CD4-positive, alpha-beta T cell treated with Interleukin-4 for 4 hours (primary cell): Measurements from ENCODE around the gene COX6B1.
A peak's percentile ranks its signal among the peaks of the same experiment; 100 is the strongest.
"Not testable (repeated sequence)": the region's sequence is repeated elsewhere in the genome, so short reads cannot be mapped to it uniquely, and the experiment has no call there.

Experiments used
- DNase-seq: peaks from one replicate; pipeline ENCODE4 v3.0.0-alpha.2; 2020

Gene COX6B1

GRCh38 chr19:35669566-35669965 lies 21.4 kb downstream of the COX6B1 start:
- DNase-seq = no peak

GRCh38 chr19:35669974-35670373 lies 21.9 kb downstream of the COX6B1 start:
- DNase-seq = no peak

- no peak for DNase-seq
Observed at GRCh38 chr19:35670686-35671085, 22.6 kb downstream of the COX6B1 start.

GRCh38 chr19:35671818-35672217 lies 23.7 kb downstream of the COX6B1 start:
- no peak for DNase-seq

GRCh38 chr19:35673121-35673804 lies 25.1 kb downstream of the COX6B1 start:
- DNase-seq = peak; percentile 48

GRCh38 chr19:35675589-35676140 lies 27.5 kb downstream of the COX6B1 start:
- DNase-seq = no peak

GRCh38 chr19:35689836-35690235 lies 41.7 kb downstream of the COX6B1 start:
- no peak for DNase-seq

GRCh38 chr19:35691106-35691505 lies 43.0 kb downstream of the COX6B1 start:
- DNase-seq = not testable (repeated sequence)

- DNase-seq = no peak
Observed at GRCh38 chr19:35692010-35692409, 43.9 kb downstream of the COX6B1 start.

- no peak for DNase-seq
Observed at GRCh38 chr19:35693422-35693821, 45.3 kb downstream of the COX6B1 start.

GRCh38 chr19:35693835-35694599 lies 45.9 kb downstream of the COX6B1 start:
- peak; percentile 91 for DNase-seq

- no peak for DNase-seq
Observed at GRCh38 chr19:35695895-35696422, 47.8 kb downstream of the COX6B1 start.

GRCh38 chr19:35696835-35697234 lies 48.7 kb downstream of the COX6B1 start:
- DNase-seq = no peak

- peak; percentile 96 for DNase-seq
Observed at GRCh38 chr19:35702223-35703012, 54.3 kb downstream of the COX6B1 start.

GRCh38 chr19:35703343-35703742 lies 55.2 kb downstream of the COX6B1 start:
- DNase-seq = no peak

GRCh38 chr19:35704218-35704617 lies 56.1 kb downstream of the COX6B1 start, which contains the start of gene ZBTB32:
Gene ZBTB32, plus strand, starts transcription at chr19:35704558. Its CDS starts 10,069 bp downstream, at chr19:35714627.
- no peak for DNase-seq
